ENCODE results near the gene DNAH14.
A peak's percentile ranks its signal among the peaks of the same experiment; 100 is the strongest.
"Not testable (repeated sequence)": the region's sequence is repeated elsewhere in the genome, so short reads cannot be mapped to it uniquely, and the experiment has no call there.

The DNAH14 gene

DNA sequence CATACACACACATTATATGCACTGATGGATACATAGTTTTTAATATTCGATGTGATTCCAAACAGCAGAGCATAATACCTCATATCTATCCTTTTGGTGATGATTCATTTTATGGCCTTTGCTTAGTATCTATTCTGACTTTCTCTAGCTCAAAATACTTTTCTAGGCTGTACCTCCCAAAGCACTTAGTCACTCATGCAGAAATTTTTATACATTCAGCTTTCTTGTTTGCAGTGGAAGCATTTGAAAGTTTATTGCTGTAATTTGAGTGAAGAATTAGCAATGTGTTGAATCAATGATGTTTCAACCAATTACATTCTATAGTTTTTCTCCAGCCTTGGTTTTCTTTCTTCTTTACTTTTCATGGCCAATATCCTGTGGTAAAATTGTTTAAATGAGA lies 431.7 kb downstream of the DNAH14 start:
- no peaks in the 10 kb centered on the region for H4K20me1 ChIP-seq
- H3K36me3 ChIP-seq, result no peaks in the 10 kb centered on the region
- H3K27ac ChIP-seq, result no peak overlapping the region
- H3K4me1 ChIP-seq, result peaks cover 7% of the 10 kb centered on the region; the same call in 1 of the 2 replicates
- no peak overlapping the region for H3K4me2 ChIP-seq
- TF ChIP-seq Cebpa-rat (IDR thresholded peaks at IDR 0.05), result no peak
- no peak overlapping the region for H3K9ac ChIP-seq
- H3K4me3 ChIP-seq, result no peak overlapping the region
- H3K9me3 ChIP-seq, result no peaks in the 10 kb centered on the region
- H3K27me3 ChIP-seq, result no peaks in the 10 kb centered on the region

DNA sequence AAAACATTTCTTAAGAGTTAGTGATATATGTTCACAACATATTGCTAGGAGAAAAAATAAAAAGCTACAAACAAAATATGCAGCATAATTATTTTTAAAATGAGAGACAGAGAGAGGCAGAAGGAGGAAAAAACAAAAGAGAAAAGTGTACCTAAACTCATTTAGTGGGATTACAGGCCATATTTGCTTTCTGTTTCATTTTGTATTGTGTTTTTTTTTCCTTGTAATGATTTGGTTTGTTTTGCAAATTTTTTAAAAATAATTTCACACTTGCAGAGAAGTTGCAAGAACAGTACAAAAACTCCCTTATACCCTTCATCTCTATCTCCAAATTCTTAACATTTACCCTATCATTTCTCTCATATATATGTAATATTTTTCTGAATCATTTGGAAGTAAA lies 433.3 kb downstream of the DNAH14 start:
- Histone ChIP-seq H3K27ac (no peak overlapping the region), H3K9ac (no peak overlapping the region), H3K4me3 (no peak overlapping the region), H3K9me3 (no peaks in the 10 kb centered on the region), H3K4me2 (no peak overlapping the region), H4K20me1 (no peaks in the 10 kb centered on the region), H3K27me3 (no peaks in the 10 kb centered on the region), H3K4me1 (peaks cover 7% of the 10 kb centered on the region; the same call in 1 of the 2 replicates), H3K36me3 (no peaks in the 10 kb centered on the region)
- no peak for TF ChIP-seq Cebpa-rat (IDR thresholded peaks at IDR 0.05)

DNA sequence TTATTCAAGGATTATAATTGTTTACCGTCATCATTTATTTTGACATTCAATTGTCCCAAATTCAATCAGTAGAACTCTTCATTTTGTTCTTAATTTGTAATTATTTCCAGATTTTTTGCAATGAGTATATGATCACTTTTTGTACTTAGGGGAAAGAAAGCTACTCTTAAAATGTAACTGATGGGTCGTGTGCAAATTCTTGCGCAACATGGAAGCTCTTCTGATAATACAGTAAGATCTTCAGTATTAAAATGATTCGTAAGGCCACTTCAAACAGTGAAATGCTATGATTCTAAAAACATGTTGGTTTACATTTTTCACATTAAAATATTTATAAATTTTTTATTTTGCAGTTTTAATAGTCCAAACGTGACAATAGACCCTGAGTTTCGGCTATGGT lies 435.0 kb downstream of the DNAH14 start:
- Histone ChIP-seq H3K9me3 (no peaks in the 10 kb centered on the region), H3K27me3 (no peaks in the 10 kb centered on the region), H3K4me2 (no peak overlapping the region), H3K36me3 (no peaks in the 10 kb centered on the region), H3K4me1 (peaks cover 7% of the 10 kb centered on the region; the same call in 1 of the 2 replicates), H4K20me1 (no peaks in the 10 kb centered on the region), H3K27ac (no peak overlapping the region), H3K4me3 (no peak overlapping the region), H3K9ac (no peak overlapping the region)
- TF ChIP-seq Cebpa-rat (IDR thresholded peaks at IDR 0.05), result peak; percentile 76; the same call in 1 of the 2 replicates

DNA sequence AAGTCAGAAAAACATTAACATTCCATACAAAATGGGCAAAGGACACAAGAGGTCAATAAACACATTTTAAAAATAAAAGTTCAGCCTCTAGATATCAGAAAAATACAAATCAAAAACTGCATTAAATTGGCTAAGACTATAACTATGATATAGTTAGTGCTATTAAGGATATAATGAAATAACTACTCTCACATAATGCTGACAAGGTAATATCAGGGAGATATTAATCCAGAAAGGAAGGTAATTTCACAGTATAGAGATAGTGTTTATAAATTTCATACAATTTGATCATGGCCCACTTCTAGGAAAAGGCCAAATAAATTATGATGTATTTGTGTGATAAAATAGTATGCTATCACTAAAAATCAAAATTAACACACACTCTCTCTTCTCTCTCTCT lies 436.5 kb downstream of the DNAH14 start:
- Histone ChIP-seq H3K27me3 (no peaks in the 10 kb centered on the region), H3K4me2 (no peak overlapping the region), H3K4me3 (no peak overlapping the region), H3K4me1 (no peaks in the 10 kb centered on the region), H3K36me3 (no peaks in the 10 kb centered on the region), H3K9me3 (no peaks in the 10 kb centered on the region), H3K27ac (no peak overlapping the region), H3K9ac (no peak overlapping the region), H4K20me1 (no peaks in the 10 kb centered on the region)
- no peak for TF ChIP-seq Cebpa-rat (IDR thresholded peaks at IDR 0.05)

DNA sequence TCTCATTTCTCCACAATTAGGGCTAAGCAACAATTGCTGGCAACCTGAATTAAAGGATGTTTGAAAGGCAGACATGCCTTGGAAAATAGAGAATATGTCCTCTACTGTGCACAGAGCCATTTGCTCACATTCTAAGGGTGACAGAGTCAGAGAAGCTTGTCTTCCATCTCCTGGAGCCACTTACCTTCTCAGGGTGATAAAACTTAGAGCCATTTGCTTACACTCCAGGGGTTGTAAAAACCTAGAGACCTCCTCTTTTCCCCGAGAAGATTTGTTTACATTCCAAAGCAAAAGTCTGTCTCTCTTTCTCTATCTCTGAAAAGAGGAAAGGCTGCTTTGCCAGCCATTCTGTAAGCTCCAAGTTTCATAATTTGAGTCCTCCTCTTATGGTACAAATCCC lies 437.1 kb downstream of the DNAH14 start:
- H3K4me2 ChIP-seq, result no peak overlapping the region
- no peaks in the 10 kb centered on the region for H3K9me3 ChIP-seq
- no peaks in the 10 kb centered on the region for H3K36me3 ChIP-seq
- H3K27me3 ChIP-seq, result no peaks in the 10 kb centered on the region
- H3K4me1 ChIP-seq, result no peaks in the 10 kb centered on the region
- H3K4me3 ChIP-seq, result no peak overlapping the region
- no peaks in the 10 kb centered on the region for H4K20me1 ChIP-seq
- TF ChIP-seq Cebpa-rat (IDR thresholded peaks at IDR 0.05), result no peak
- H3K9ac ChIP-seq, result no peak overlapping the region
- H3K27ac ChIP-seq, result no peak overlapping the region

DNA sequence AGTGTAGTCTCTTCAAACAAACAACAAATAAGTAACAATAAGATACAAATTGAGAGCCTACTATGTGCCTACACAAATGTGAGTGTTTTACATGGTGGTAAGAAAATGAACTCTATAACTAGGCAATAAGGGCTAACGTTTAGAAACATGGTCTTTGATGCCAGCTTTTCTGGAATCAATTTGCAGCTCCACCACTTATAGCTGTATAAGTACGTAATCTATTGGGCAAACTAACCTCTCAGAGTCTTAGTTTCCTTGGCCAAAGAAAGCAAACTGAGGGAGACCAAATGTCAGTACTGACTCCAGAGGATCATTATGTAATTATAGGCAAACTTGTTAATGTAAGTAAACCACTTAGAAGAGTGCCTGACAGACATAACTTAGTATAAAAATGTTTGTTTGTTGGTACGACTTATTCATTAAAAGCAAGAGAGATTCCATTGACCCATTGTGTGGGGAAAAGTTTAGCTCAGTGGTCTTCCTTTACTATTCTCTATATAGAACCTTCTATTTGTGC lies 438.6 kb downstream of the DNAH14 start:
- no peaks in the 10 kb centered on the region for H3K9me3 ChIP-seq
- no peaks in the 10 kb centered on the region for H3K36me3 ChIP-seq
- H3K4me2 ChIP-seq, result no peak overlapping the region
- H3K4me3 ChIP-seq, result no peak overlapping the region
- H3K27me3 ChIP-seq, result no peaks in the 10 kb centered on the region
- no peak for TF ChIP-seq Cebpa-rat (IDR thresholded peaks at IDR 0.05)
- H3K27ac ChIP-seq, result no peak overlapping the region
- H3K9ac ChIP-seq, result no peak overlapping the region
- H4K20me1 ChIP-seq, result no peaks in the 10 kb centered on the region
- H3K4me1 ChIP-seq, result no peaks in the 10 kb centered on the region

DNA sequence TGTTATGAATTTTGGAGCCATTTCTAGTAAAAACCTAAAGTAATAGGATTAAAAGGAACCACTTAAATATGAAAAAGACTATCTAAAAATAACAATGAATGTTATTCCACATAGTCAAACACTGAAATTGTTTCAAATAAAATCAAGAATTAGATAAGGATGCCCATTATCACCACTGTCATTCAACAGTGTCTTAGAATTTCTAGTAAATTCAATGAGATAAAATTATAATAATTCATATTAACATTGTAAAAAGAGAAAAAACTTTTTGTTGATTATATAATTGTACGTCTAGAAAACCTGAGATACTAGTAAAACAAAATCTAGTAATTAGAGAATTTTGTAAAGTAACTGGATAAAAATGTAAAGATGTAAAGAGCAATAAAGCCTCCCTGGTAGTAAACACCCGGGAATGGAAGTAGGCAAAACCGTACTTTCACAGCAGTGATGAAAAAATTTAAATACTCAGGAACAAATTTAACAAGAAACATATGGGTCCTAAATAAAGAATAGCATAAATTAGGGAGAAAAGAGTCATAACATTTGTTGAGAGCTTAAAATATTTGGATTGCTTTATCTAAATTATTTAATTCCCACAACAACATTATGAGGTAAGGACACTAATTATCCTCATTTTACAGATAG lies 442.0 kb downstream of the DNAH14 start:
- Histone ChIP-seq H3K27me3 (no peaks in the 10 kb centered on the region), H3K4me2 (no peak overlapping the region), H3K4me3 (no peak overlapping the region), H3K9ac (no peak overlapping the region), H4K20me1 (no peaks in the 10 kb centered on the region), H3K4me1 (no peaks in the 10 kb centered on the region), H3K27ac (no peak overlapping the region), H3K9me3 (no peaks in the 10 kb centered on the region), H3K36me3 (no peaks in the 10 kb centered on the region)
- no peak for TF ChIP-seq Cebpa-rat (IDR thresholded peaks at IDR 0.05)

DNA sequence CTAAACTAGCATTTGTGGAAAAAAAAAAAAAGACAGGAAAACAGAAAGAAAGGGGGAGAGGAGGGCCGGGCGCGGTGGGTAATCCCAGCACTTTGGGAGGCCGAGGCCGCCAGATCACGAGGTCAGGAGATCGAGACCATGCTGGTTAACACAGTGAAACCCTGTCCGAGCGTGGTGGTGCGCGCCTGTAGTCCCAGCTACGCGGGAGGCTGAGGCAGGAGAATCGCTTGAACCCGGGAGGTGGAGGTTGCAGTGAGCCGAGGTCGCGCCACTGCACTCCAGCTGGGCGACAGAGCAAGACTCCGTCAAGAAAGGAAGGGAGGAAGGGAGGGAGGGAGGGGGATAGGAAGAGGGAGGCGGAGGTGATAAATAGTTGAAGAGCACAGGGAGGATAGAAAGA lies 443.7 kb downstream of the DNAH14 start:
- no peak overlapping the region for H3K9ac ChIP-seq
- H3K9me3 ChIP-seq, result no peaks in the 10 kb centered on the region
- no peak overlapping the region for H3K27ac ChIP-seq
- H3K4me2 ChIP-seq, result no peak overlapping the region
- H3K36me3 ChIP-seq, result no peaks in the 10 kb centered on the region
- no peaks in the 10 kb centered on the region for H4K20me1 ChIP-seq
- H3K4me3 ChIP-seq, result no peak overlapping the region
- H3K27me3 ChIP-seq, result no peaks in the 10 kb centered on the region
- H3K4me1 ChIP-seq, result no peaks in the 10 kb centered on the region
- TF ChIP-seq Cebpa-rat (IDR thresholded peaks at IDR 0.05), result no peak

DNA sequence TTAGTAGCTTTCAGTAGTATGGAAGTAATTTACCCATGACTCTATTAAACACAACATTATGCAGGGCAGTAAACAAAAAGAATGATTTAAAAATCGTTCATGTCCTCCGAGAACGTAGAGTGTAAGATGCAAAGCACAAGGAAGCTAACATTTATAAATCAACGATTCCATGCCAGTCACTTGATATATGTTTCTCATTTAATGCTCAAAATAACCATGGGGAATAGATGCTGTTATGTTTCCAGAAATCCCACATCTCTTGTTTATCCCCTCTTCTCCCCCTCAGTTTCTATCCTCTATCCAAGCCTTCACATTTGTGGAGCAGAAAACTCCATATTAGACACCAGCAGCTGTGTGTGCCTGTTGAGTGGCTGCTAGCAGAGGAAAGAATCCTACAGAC lies 445.5 kb downstream of the DNAH14 start:
- H3K9ac ChIP-seq, result no peak overlapping the region
- no peak overlapping the region for H3K27ac ChIP-seq

DNA sequence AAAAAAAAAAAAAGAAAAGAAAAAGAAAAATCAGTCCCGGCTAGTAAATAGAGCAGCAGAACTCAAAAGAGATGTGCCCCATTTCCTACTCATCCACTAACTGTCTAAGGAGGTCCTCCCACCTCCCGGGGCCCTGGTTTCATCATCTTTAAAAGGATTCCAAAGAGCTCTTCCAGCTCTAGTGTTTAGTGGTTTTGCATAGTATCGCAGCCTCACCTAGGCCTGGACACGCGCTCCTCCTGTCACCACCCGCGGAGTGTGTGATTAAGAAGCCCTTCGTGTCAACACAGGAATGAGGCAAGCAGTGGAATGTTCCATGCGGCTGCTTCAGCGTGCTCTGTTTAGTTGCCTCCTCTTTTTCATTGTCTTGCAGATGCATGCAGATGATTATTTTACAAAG lies 449.4 kb downstream of the DNAH14 start:
- TF ChIP-seq Cebpa-rat (IDR thresholded peaks at IDR 0.05), result no peak
- H3K4me2 ChIP-seq, result no peak overlapping the region

More for the DNA sequence above, 445.5 kb downstream of the DNAH14 start:
- H4K20me1 ChIP-seq, result no peaks in the 10 kb centered on the region
- no peak overlapping the region for H3K4me3 ChIP-seq
- H3K4me2 ChIP-seq, result no peak overlapping the region
- no peaks in the 10 kb centered on the region for H3K36me3 ChIP-seq
- no peaks in the 10 kb centered on the region for H3K9me3 ChIP-seq
- H3K27me3 ChIP-seq, result no peaks in the 10 kb centered on the region
- no peaks in the 10 kb centered on the region for H3K4me1 ChIP-seq
- no peak for TF ChIP-seq Cebpa-rat (IDR thresholded peaks at IDR 0.05)

DNA sequence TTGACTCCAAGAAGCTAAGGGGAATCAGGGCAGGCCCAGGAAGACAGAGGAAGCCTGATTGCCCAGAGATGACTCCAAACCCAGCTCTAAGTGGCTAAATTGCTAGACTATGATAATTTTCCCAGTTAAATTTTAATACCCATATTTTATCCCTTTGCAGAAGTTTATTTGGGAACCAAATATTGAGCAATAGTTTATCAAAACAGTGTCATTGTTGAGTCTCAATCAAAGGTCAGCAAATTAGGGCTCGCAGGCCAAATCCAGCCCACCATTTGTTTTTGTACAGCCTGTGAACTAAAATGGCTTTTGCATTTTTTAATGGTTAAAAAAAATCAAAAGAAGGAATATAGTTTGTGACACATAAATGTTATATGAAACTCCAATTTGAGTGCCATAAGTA lies 451.2 kb downstream of the DNAH14 start:
- no peak; the same call in 1 of the 2 replicates for TF ChIP-seq Cebpa-rat (IDR thresholded peaks at IDR 0.05)
- Histone ChIP-seq H3K9ac (no peak overlapping the region), H4K20me1 (no peaks in the 10 kb centered on the region)

More for the DNA sequence above, 449.4 kb downstream of the DNAH14 start:
- Histone ChIP-seq H3K4me1 (no peaks in the 10 kb centered on the region), H3K9me3 (no peaks in the 10 kb centered on the region), H3K27ac (no peak overlapping the region), H3K27me3 (no peaks in the 10 kb centered on the region), H3K9ac (no peak overlapping the region), H3K4me3 (no peak overlapping the region), H3K36me3 (no peaks in the 10 kb centered on the region), H4K20me1 (no peaks in the 10 kb centered on the region)

DNA sequence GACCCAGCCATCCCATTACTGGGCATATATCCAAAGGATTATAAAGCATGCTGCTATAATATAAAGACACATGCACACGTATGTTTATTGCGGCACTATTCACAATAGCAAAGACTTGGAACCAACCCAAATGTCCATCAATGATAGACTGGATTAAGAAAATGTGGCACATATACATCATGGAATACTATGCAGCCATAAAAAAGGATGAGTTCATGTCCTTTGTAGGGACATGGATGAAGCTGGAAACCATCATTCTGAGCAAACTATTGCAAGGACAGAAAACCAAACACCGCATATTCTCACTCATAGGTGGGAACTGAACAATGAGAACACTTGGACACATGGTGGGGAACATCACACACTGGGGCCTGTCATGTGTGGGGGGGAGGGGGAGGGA lies 457.4 kb downstream of the DNAH14 start:
- not testable (repeated sequence) for H3K4me3 ChIP-seq, H3K4me2 ChIP-seq, H3K9me3 ChIP-seq, H4K20me1 ChIP-seq, H3K4me1 ChIP-seq, H3K27me3 ChIP-seq, H3K36me3 ChIP-seq, H3K27ac ChIP-seq, H3K9ac ChIP-seq

More for the DNA sequence above, 451.2 kb downstream of the DNAH14 start:
- Histone ChIP-seq H3K4me2 (no peak overlapping the region), H3K9me3 (no peaks in the 10 kb centered on the region), H3K36me3 (no peaks in the 10 kb centered on the region), H3K27ac (no peak overlapping the region), H3K4me1 (no peaks in the 10 kb centered on the region), H3K4me3 (no peak overlapping the region), H3K27me3 (no peaks in the 10 kb centered on the region)
